Heart right ventricle (tissue), 16 donors: ENCODE data around the gene NUDT16L1. TPM values are rescaled to one million over a fixed set of nuclear protein-coding genes. Genes with fewer than 3 reads are reported as not detected.
A peak's percentile ranks its signal among the peaks of the same experiment; 100 is the strongest.

ENCODE experiments used
- ATAC-seq, 8 donors: fragments of 200-7000 bp; cut with Tn5 transposase; one replicate each; pipeline ENCODE4 v1.9.1; 2020; ENCODE audit warnings: mild to moderate bottlenecking in 8 of 8, moderate library complexity in 8 of 8, moderate number of reproducible peaks in 1 of 8
- DNase-seq, 2 donors: peaks; one replicate each; pipeline ENCODE4 v3.0.0-alpha.2; 2020
- H3K27ac ChIP-seq, 10 donors: fragments of 200-600 bp; sonication (generic) in 2 of 10; one replicate each; pipeline versions ENCODE4 v1.5.0 to v1.8.0; 2020 to 2022; ENCODE audit warnings: mild to moderate bottlenecking in 3 of 10
- H3K27me3 ChIP-seq, 7 donors: fragments of 200-600 bp; one replicate each; pipeline ENCODE4 v1.8.0; 2021 to 2022; ENCODE audit warnings: mild to moderate bottlenecking in 2 of 7
- H3K36me3 ChIP-seq, 9 donors: fragments of 200-600 bp; sonication (generic) in 1 of 9; one replicate each; pipeline versions ENCODE4 v1.5.0 to v1.8.0; 2020 to 2022; ENCODE audit warnings: mild to moderate bottlenecking in 2 of 9
- H3K4me1 ChIP-seq, 9 donors: fragments of 200-600 bp; sonication (generic) in 1 of 9; one replicate each; pipeline versions ENCODE4 v1.5.0 to v1.8.0; 2020 to 2022; ENCODE audit warnings: mild to moderate bottlenecking in 4 of 9
- H3K4me3 ChIP-seq, 10 donors: fragments of 200-600 bp; sonication (generic) in 2 of 10; one replicate each; pipeline versions ENCODE4 v1.5.0 to v1.8.0; 2020 to 2022; ENCODE audit warnings: mild to moderate bottlenecking in 7 of 10, moderate library complexity in 2 of 10
- H3K9me3 ChIP-seq, 11 donors: fragments of 200-600 bp in 10 of 11; sonication (generic) in 2 of 11; one replicate each; pipeline versions ENCODE4 v1.5.0 to v1.8.0; 2013 to 2022; ENCODE audit warnings: mild to moderate bottlenecking in 2 of 11, control low read depth in 1 of 11, moderate library complexity in 1 of 11
- WGBS, 2 donors: extraction: QIAGEN DNeasy Blood & Tissue Kit; methylation state at CpG; one replicate each; pipeline ENCODE4 v1.1.7; 2013; ENCODE audit warnings: inconsistent platforms in 1 of 2; 5-methylcytosine and 5-hydroxymethylcytosine counted together
- intact Hi-C, 10 donors: fragments of 100-400 bp; cut with DNase I; formaldehyde crosslinking; loops; one replicate each; pipeline versions ENCODE4 v1.11.1 to v1.14.2; 2022
- polyA plus RNA-seq, 2 donors: library from polyadenylated mRNA; stranded (reverse); fragments of 200-250 nt; gene quantifications; one replicate each; pipeline ENCODE4 v1.2.3, GENCODE V29; 2013
- total RNA-seq, 10 donors: library from RNA; stranded (reverse); fragmentation: NEBNext Ultra II Directional in 3 of 10; extraction: Animal tissue kit (Norgen Biotek cat#: 25700) in 3 of 10; gene quantifications; one replicate each; pipeline versions ENCODE4 v1.2.1 to v1.2.4, GENCODE V29; 2021 to 2023
- TF ChIP-seq, protein P1 (sequence below), 9 donors: fragments of 200-600 bp; sonication (generic) in 2 of 9; IDR thresholded peaks; one replicate each; pipeline versions ENCODE4 v1.5.0 to v1.8.0; 2021 to 2022; ENCODE audit warnings: antibody characterized with exemption in 9 of 9, mild to moderate bottlenecking in 5 of 9, moderate library complexity in 1 of 9
- donor health status: Arrhythmogenic right ventricular cardiomyopathy.
- donor health status: ischemic (EF 13 %, LVEDD 7.1; RV severe dilation, severe dysfunction).
- donor health status: healthy with polysubstance abuse.
- donor health status: DM: no; HTN: yes; CAD: no.
- donor health status: DM: no; HTN: no; CAD: no.
- donor health status: ischemic (EF 25% LVEDD 6.9; RV normal size, moderate dysfunction).
- donor health status: ischemic (EF 25% LVEDD 5.7; RV mildly dilated, moderate dysfunction).
- donor health status: healthy.
- donor health status: DM: yes; HTN: yes; CAD: no.
- donor health status: Ischemic cardiomyopathy.
- donor health status: ischemic (EF 35%, LVEDD 5.7; RV mildly dilated, moderate dysfunction).
- donor health status: nonischemic (EF 11% LVEDD 7.7; RV severe dilation, severe dysfunction).
- donor health status: DM: yes; HTN: yes; CAD: no.
- donor health status: PGD.
- donor health status: ischemic (EF 29% LVEDD 5.4; RV normal size, mild dysfunction).
- donor health status: nonischemic (EF 23%, LVEDD 6.1; RV moderate dilation, normal function).

NUDT16L1 gene
- total and polyA plus RNA-seq, 12 donors, result 25.4 to 65.7 (median 47.0) TPM

DNA sequence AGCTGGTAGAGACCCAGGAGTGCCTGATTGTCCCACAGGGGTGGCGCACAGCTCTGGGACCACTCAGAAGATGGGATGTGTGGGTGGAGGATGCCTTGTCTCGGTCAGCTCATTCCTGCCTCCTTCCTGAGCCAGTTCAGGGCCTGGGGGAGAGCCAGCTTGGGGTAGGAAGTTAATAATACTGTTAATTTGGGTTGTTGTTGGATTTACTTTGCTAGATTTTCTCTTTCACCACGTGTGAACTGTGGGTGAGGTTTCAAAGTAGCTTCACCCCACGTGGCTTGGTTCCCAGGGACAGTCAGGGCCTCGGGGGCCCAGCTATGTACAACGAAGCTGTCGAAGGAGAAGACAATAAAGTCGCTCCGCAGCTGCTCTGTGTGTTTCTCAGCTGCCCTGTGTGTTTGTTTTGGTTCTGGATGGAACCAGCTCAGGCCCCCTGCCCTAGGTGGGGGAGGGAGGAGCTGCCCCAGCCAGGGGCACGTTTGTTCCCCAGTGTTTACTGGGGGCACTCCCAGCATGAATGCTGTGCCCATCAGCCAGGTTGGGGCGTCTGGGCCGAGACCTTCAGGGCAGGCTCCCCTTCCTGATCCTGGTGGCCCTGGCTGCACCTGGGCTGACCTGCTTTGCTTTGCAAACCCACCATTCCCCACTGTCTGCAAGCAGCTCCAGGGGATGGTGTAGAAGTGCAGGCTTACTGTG, 2.3 kb downstream of the NUDT16L1 start:
- TF ChIP-seq, protein P1, sequence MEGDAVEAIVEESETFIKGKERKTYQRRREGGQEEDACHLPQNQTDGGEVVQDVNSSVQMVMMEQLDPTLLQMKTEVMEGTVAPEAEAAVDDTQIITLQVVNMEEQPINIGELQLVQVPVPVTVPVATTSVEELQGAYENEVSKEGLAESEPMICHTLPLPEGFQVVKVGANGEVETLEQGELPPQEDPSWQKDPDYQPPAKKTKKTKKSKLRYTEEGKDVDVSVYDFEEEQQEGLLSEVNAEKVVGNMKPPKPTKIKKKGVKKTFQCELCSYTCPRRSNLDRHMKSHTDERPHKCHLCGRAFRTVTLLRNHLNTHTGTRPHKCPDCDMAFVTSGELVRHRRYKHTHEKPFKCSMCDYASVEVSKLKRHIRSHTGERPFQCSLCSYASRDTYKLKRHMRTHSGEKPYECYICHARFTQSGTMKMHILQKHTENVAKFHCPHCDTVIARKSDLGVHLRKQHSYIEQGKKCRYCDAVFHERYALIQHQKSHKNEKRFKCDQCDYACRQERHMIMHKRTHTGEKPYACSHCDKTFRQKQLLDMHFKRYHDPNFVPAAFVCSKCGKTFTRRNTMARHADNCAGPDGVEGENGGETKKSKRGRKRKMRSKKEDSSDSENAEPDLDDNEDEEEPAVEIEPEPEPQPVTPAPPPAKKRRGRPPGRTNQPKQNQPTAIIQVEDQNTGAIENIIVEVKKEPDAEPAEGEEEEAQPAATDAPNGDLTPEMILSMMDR (IDR thresholded peaks at IDR 0.05), result no peak
- no peak for ATAC-seq
- H3K9me3 ChIP-seq, result no peaks in the 10 kb centered on the region
- no peak overlapping the region for H3K4me3 ChIP-seq
- no peak for DNase-seq
- H3K36me3 ChIP-seq, result peaks cover 0 to 63% (median 35%) of the 10 kb centered on the region in 9 donors
- H3K4me1 ChIP-seq, result peaks cover 15 to 36% (median 26%) of the 10 kb centered on the region in 9 donors
- peak overlapping the region in 4 of 10 donors; percentile 59 to 96 (median 84) for H3K27ac ChIP-seq
- WGBS, 2 donors, result 60 to 61% methylated on average over 12 of the region's 12 CpGs
- intact Hi-C loops, result no loop called here
- H3K27me3 ChIP-seq, result no peaks in the 10 kb centered on the region

DNA sequence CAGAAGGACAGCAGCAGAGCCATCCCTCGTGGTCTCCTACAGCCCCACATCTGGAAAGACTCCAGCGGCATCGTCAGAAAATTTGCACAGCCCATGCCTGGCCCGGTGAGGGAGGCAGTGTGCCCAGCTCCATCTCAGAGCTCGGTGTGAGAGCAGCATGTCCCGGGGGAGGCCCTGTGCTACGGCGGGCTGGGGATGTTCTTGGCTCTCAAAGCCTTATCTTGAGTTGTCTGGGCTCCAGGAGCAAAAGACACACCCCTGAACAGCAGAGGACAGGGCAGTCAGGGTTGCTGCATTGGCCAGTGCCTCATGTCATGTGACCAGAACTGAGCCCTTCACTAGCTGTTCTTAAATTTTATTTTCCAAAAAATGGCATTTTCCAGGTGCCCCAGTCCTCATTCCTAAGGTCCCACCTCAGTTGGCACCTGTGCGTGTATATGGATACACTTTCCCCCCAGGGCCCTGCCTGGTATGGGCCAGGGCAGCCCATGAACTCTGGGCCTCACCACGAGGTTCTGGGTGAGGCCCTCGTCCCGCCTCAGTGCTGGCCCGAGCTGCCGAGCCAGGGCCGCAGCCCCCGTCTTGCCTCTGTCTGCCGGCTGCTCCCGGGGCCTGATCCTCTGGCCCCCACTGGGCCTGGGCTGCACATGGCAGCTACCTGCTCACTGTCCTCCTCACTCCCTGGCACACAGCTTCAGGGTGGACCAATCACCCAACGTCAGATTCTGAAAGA, 3.0 kb downstream of the NUDT16L1 start:
- H3K36me3 ChIP-seq, result peaks cover 0 to 66% (median 36%) of the 10 kb centered on the region in 9 donors
- whole genome bisulfite sequencing, 2 donors, result 41 to 53% methylated on average over 19 of the region's 19 CpGs
- no peaks in the 10 kb centered on the region for H3K27me3 ChIP-seq
- H3K9me3 ChIP-seq, result no peaks in the 10 kb centered on the region
- ATAC-seq (peak in 2 of 8 donors; percentile 17 to 74), DNase-seq (peak in 1 of 2 donors; percentile 60)
- H3K4me1 ChIP-seq, result peaks cover 15 to 36% (median 27%) of the 10 kb centered on the region in 9 donors
- no peak overlapping the region for H3K4me3 ChIP-seq
- TF ChIP-seq, protein P1 (IDR thresholded peaks at IDR 0.05), result no peak
- peak overlapping the region in 4 of 10 donors; percentile 4 to 96 (median 50) for H3K27ac ChIP-seq
- intact Hi-C loops, result no loop called here

DNA sequence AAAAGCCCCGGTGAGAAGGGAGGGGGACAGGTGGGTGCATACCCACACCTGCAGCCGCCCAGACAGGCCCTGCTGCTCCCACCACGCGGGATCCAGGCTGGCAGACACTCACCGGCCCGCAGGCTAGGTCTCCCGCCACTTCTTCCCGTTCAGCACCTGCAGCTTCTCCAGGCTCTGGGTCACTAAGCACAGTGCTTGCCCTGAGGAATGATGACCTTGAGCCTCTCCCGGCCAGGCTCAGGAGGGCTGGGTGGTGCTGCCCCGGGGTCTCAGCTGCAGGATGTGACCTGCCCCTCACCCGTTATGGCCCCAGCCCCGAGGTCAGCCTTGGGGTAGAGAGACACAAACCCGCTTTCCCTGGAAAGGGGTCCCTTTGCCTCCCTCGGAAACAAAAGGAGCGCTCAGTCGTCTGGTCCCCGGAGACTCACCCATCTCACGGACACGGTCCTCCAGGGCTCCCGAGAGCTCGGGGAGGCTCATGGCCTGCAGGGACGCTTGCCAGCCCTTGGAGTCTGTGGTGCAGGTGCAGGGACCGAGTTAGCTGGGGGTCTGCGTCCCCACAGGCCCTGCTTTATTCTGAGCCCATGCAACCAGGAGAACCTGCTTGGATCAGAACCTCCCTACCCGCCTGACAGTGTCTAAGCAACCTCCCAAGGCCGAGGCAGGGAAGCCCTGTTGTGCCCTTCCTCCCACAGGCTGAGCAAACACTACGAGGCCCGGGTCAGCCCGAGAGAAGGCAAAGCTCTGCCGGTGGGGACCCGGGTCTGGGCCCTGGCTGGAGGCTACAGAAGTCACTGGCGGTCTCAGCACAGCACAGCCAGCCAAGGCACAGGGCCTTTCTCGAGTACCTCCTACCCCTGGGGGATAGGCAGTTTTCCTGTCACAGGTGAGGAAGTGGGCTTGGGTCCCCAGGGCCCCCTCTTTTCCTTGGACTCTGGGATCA, 3.8 kb downstream of the NUDT16L1 start:
- 82 to 84% methylated on average over 33 of the region's 33 CpGs for WGBS, 2 donors
- Histone ChIP-seq H3K27ac (peak overlapping the region in 4 of 10 donors; percentile 4 to 65 (median 44)), H3K4me3 (no peak overlapping the region), H3K36me3 (peaks cover 0 to 74% (median 36%) of the 10 kb centered on the region in 9 donors), H3K9me3 (no peaks in the 10 kb centered on the region), H3K4me1 (peaks cover 15 to 40% (median 28%) of the 10 kb centered on the region in 9 donors), H3K27me3 (no peaks in the 10 kb centered on the region)
- TF ChIP-seq, protein P1 (IDR thresholded peaks at IDR 0.05), result no peak
- DNase-seq (no peak), ATAC-seq (no peak)
- intact Hi-C loops, result no loop called here

DNA sequence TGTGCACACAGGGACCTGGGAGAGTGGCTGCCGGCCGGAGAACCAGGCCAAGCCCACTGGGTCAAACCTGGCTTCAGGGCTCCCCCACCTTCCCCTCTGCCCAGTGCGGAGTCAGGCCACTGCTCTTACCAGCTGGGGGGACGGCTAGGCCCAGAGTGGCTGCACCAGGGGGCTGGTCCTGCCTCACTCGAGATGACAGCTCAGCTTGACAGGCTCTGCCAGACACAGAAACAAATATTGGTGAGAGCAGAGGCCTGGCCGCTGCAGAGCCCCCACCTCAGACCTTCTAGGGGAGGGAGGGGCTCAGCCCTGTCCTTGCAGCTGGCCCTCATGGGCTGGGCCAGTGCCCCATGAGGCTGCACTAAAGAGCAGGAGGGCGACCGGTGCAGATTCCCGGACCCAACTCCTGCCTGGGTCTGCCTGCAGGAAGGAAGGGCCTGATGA, 4.5 kb downstream of the NUDT16L1 start:
- no peak overlapping the region for H3K27ac ChIP-seq
- DNase-seq (no peak), ATAC-seq (no peak)
- H3K4me3 ChIP-seq, result no peak overlapping the region
- peaks cover 0 to 81% (median 38%) of the 10 kb centered on the region in 9 donors for H3K36me3 ChIP-seq
- H3K4me1 ChIP-seq, result peaks cover 11 to 35% (median 21%) of the 10 kb centered on the region in 9 donors
- 82 to 84% methylated on average over 9 of the region's 9 CpGs for WGBS, 2 donors
- intact Hi-C loops, result no loop called here
- H3K27me3 ChIP-seq, result no peaks in the 10 kb centered on the region
- H3K9me3 ChIP-seq, result no peaks in the 10 kb centered on the region
- TF ChIP-seq, protein P1 (IDR thresholded peaks at IDR 0.05), result no peak
